DLD1 (cell line): ENCODE data around the gene FILIP1L.

ENCODE experiments used
- in situ Hi-C: cut with HindIII; loops from 2 replicates; pipeline ENCODE4 v1.10.0; 2017; ENCODE audit warnings: low sequenced_read_pairs

Gene FILIP1L

GRCh38 chr3:99823723-99824711 lies 290.3 kb downstream of the FILIP1L start:
- in situ Hi-C loops, result no loop called here

- in situ Hi-C loops, result no loop called here
Observed at GRCh38 chr3:99818818-99819217, 295.5 kb downstream of the FILIP1L start.

- in situ Hi-C loops, result no loop called here
Observed at GRCh38 chr3:99817437-99818240, 296.7 kb downstream of the FILIP1L start, which contains the start of gene CMSS1. Gene CMSS1, plus strand, starts transcription at chr3:99817862.

- in situ Hi-C loops, result no loop called here
Observed at GRCh38 chr3:99817047-99817436, 297.3 kb downstream of the FILIP1L start.

- in situ Hi-C loops, result no loop called here
Observed at GRCh38 chr3:99810403-99810802, 303.9 kb downstream of the FILIP1L start.

- in situ Hi-C loops, result no loop called here
Observed at GRCh38 chr3:99809565-99809964, 304.7 kb downstream of the FILIP1L start.

GRCh38 chr3:99808163-99808794 lies 306.0 kb downstream of the FILIP1L start:
- in situ Hi-C loops, result no loop called here

- in situ Hi-C loops, result no loop called here
Observed at GRCh38 chr3:99805160-99805559, 309.1 kb downstream of the FILIP1L start.

- in situ Hi-C loops, result no loop called here
Observed at GRCh38 chr3:99803297-99803696, 311.0 kb downstream of the FILIP1L start.

GRCh38 chr3:99799422-99799821 lies 314.9 kb downstream of the FILIP1L start:
- in situ Hi-C loops, result no loop called here

- in situ Hi-C loops, result no loop called here
Observed at GRCh38 chr3:99795573-99795972, 318.7 kb downstream of the FILIP1L start.

GRCh38 chr3:99794485-99794884 lies 319.8 kb downstream of the FILIP1L start:
- in situ Hi-C loops, result no loop called here

GRCh38 chr3:99789011-99789721 lies 325.1 kb downstream of the FILIP1L start:
- in situ Hi-C loops, result no loop called here
